Left ventricle myocardium inferior (tissue), 1 donor: Measurements from ENCODE around the gene GNG10. TPM values are rescaled to one million over a fixed set of nuclear protein-coding genes. Genes with fewer than 3 reads are reported as not detected.

ENCODE experiments used
- DNase-seq: peaks from one replicate; pipeline ENCODE4 v3.0.0-alpha.2; 2020
- H3K27ac ChIP-seq: fragments of 200-600 bp; replicated peaks from 2 replicates; pipeline ENCODE4 v1.8.0; 2021
- H3K27me3 ChIP-seq: fragments of 200-600 bp; 2 replicates; pipeline ENCODE4 v1.8.0; 2021; ENCODE audit warnings: low read depth
- H3K36me3 ChIP-seq: fragments of 200-600 bp; 2 replicates; pipeline ENCODE4 v1.8.0; 2021
- H3K4me1 ChIP-seq: fragments of 200-600 bp; 2 replicates; pipeline ENCODE4 v1.8.0; 2021
- H3K4me3 ChIP-seq: fragments of 200-600 bp; 2 replicates; pipeline ENCODE4 v1.8.0; 2021; ENCODE audit warnings: mild to moderate bottlenecking, moderate library complexity
- H3K9me3 ChIP-seq: fragments of 200-600 bp; replicated peaks from 2 replicates; pipeline ENCODE4 v1.8.0; 2021
- intact Hi-C: fragments of 100-400 bp; cut with micrococcal nuclease; formaldehyde crosslinking; loops from one replicate; pipeline ENCODE4 v1.11.0; 2022
- total RNA-seq: library from RNA; stranded (reverse); fragmentation: NEBNext Ultra II Directional; extraction: Animal tissue kit (Norgen Biotek cat#: 25700); gene quantifications from one replicate; pipeline ENCODE4 v1.2.1, GENCODE V29; 2021
- TF ChIP-seq, protein P1 (sequence below): fragments of 200-600 bp; IDR thresholded peaks from 2 replicates; pipeline ENCODE4 v1.8.0; 2021; ENCODE audit warnings: antibody characterized with exemption, mild to moderate bottlenecking, borderline replicate concordance
- donor health status: DM: no; HTN: yes; CAD: no; lungs with severe emphysema.

GNG10 gene
- total RNA-seq, 1 donor from 2014 or later, result 27.4 TPM

DNA sequence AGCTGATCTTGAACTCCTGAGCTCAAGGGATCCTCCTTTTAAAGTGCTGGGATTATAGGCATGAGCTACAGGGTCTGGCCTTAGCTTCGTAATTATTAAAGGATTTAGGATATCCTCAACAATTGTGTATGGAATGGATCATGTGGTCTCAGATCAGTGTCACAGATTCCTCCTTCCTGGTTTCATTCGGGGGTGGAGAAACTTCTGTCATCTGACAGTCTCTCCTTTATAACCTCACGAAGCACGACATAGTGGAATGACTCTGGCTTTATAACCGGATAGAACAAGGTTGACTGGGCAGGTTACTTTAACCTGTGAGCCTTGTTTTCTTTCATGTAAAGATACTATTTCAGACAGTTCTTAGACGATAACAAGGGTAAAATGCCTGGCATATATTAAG is 4.4 kb upstream of the GNG10 start:
- TF ChIP-seq, protein P1, sequence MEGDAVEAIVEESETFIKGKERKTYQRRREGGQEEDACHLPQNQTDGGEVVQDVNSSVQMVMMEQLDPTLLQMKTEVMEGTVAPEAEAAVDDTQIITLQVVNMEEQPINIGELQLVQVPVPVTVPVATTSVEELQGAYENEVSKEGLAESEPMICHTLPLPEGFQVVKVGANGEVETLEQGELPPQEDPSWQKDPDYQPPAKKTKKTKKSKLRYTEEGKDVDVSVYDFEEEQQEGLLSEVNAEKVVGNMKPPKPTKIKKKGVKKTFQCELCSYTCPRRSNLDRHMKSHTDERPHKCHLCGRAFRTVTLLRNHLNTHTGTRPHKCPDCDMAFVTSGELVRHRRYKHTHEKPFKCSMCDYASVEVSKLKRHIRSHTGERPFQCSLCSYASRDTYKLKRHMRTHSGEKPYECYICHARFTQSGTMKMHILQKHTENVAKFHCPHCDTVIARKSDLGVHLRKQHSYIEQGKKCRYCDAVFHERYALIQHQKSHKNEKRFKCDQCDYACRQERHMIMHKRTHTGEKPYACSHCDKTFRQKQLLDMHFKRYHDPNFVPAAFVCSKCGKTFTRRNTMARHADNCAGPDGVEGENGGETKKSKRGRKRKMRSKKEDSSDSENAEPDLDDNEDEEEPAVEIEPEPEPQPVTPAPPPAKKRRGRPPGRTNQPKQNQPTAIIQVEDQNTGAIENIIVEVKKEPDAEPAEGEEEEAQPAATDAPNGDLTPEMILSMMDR, result no peak
- intact Hi-C loops, result no loop called here
- no peak overlapping the region for H3K4me3 ChIP-seq
- H3K4me1 ChIP-seq, result peaks cover 10% of the 10 kb centered on the region
- no peaks in the 10 kb centered on the region for H3K27me3 ChIP-seq
- peaks cover 19% of the 10 kb centered on the region for H3K36me3 ChIP-seq
- H3K9me3 ChIP-seq, result no peaks in the 10 kb centered on the region
- H3K27ac ChIP-seq, result no peak overlapping the region
- DNase-seq, result no peak

DNA sequence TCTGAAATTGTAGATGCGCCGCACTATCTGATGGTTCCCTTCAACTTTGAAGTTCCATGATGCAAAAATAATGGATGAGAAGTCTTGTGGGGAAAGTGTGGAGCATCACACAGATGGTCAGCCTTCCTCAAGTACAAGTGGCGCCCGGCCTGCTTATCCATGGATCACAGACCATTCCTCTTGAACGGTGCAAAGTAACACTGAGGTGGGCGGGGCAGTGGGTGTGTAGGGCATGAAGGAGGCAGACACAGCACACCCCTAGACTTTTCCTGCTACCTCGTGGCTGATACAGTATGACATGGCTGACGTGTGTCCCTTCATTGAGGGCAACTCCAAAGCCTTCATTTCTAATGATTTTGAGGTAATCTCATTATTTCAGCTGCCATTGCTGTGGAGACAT is 2.5 kb upstream of the GNG10 start:
- no peaks in the 10 kb centered on the region for H3K9me3 ChIP-seq
- intact Hi-C loops, result no loop called here
- DNase-seq, result no peak
- no peak overlapping the region for H3K27ac ChIP-seq
- TF ChIP-seq, protein P1, result no peak
- peaks cover 25% of the 10 kb centered on the region for H3K4me1 ChIP-seq
- no peak overlapping the region for H3K4me3 ChIP-seq
- no peaks in the 10 kb centered on the region for H3K27me3 ChIP-seq
- peaks cover 9% of the 10 kb centered on the region for H3K36me3 ChIP-seq

DNA sequence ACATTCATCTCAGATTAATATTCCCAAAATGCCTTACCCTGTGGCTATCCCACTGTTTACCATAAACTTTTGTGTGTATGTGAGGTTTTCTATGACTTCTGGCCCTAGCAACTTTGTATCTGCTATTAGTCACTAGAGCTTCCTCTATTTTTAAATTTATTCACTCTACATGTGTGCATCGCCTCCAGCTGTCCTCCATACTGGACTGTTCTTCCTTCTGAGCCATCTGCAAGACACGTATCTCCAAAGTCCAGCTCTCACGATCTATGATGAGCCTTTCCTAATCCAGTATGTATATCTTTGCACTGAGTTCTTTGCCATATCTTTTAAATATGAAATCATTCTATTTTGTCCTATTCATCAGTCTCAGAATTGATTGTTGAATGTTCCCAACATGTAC is 1.7 kb upstream of the GNG10 start:
- no peak for DNase-seq
- H3K4me3 ChIP-seq, result no peak overlapping the region
- peaks cover 4% of the 10 kb centered on the region for H3K36me3 ChIP-seq
- H3K9me3 ChIP-seq, result no peaks in the 10 kb centered on the region
- TF ChIP-seq, protein P1, result no peak
- intact Hi-C loops, result no loop called here
- no peak overlapping the region for H3K27ac ChIP-seq
- peaks cover 25% of the 10 kb centered on the region for H3K4me1 ChIP-seq
- H3K27me3 ChIP-seq, result no peaks in the 10 kb centered on the region

DNA sequence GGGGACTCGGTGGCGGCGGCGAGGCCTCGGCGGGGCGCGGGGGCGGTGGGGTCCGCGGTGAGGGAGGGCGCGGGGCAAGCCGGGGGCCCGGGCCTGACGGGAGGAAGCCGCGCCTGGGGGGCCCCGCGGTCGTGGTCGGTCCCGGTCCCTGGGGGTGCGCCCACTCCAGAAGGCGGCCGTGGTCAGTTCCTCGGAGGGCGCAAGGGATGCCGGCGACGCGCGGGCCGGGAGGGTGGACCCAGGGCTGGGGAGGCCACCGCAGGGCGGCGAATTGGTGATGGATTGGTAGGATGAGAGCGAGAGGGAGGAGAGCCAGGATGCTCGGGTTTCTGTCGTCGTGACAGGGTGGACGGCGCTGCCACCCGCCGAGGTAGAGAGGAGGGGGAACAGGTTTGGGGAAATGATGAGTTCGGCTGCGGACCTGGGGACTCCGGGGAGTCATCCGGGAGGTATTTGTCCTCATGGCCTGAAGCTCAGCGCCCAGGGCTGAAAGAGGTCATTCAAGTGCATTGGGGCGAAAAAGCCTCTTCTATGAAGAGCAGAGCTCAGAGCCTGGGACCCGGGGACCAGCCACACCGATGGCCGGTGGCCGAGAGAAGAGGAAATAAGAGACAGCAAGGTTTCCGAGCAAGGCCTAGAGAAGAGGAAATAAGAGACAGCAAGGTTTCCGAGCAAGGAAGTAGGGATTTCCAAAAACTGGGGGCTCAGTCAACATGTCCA is 557 bp downstream of the GNG10 start:
- H3K27me3 ChIP-seq, result no peaks in the 10 kb centered on the region
- H3K36me3 ChIP-seq, result peaks cover 5% of the 10 kb centered on the region
- peak; percentile 37 for DNase-seq
- no peaks in the 10 kb centered on the region for H3K9me3 ChIP-seq
- TF ChIP-seq, protein P1, result no peak
- peaks cover 25% of the 10 kb centered on the region for H3K4me1 ChIP-seq
- H3K27ac ChIP-seq, result peak overlapping the region; percentile 86
- H3K4me3 ChIP-seq, result peak overlapping the region; percentile 85
- intact Hi-C loops, result no loop called here

DNA sequence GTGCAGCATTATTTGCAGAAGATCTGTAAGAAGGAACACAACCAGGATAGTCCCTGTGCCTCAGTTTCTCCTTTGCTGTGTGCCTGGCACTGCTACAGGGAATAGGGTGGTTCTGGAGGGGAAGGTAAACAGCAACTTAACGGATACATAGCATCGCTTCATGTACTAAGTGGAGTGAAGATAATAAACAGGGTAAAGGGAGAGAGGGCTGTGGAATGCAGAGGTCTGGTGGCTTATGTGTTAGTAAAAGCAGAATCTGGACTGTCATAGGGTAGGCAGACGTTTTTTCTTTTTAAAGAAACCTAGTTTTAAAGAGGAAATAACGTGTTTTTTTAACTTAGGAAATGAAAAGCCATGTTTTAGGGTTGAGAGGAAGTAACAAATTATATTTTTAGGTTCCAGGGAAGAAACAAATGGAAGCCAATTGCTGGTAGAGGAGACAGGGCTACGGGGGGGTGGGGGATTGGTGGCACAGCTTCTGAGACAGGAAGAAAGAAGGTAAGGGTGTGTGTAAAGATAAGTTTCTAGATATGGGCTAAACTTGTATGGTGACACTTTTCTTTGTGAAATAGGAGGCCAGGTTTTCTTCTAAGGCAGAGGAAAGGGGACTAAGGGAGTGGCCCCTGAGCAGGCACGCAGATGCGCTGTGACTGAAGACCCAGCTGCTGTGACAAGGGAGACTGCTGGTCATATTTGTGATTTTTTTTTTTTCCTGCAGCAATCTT is 1.3 kb downstream of the GNG10 start:
- peak overlapping the region; percentile 85 for H3K4me3 ChIP-seq
- peaks cover 13% of the 10 kb centered on the region for H3K36me3 ChIP-seq
- H3K27me3 ChIP-seq, result no peaks in the 10 kb centered on the region
- H3K27ac ChIP-seq, result peak overlapping the region; percentile 86
- DNase-seq, result no peak
- TF ChIP-seq, protein P1, result no peak
- intact Hi-C loops, result no loop called here
- no peaks in the 10 kb centered on the region for H3K9me3 ChIP-seq
- peaks cover 25% of the 10 kb centered on the region for H3K4me1 ChIP-seq
